Pancreas (tissue), 10 donors: ENCODE data around the gene GLI1. TPM values are rescaled to one million over a fixed set of nuclear protein-coding genes. Genes with fewer than 3 reads are reported as not detected.

Experiments
- ATAC-seq, 4 donors: fragments of 200-7000 bp; cut with Tn5 transposase; one replicate each; pipeline versions ENCODE4 v1.8.0 to v1.9.1; 2020; ENCODE audit warnings: mild to moderate bottlenecking in 4 of 4, moderate library complexity in 4 of 4
- DNase-seq, 6 donors: peaks; one replicate each; pipeline ENCODE4 v3.0.0-alpha.2; 2020
- FAIRE-seq: peaks from 2 replicates; lab custom pipeline; 2012; peaks lifted over from hg19 to GRCh38; lab: Jason Lieb, UNC
- H3K27ac ChIP-seq, 4 donors: fragments of 200-600 bp; sonication (generic); 1 replicate in 3 of 4; 2 replicates in 1 of 4; pipeline versions ENCODE4 v1.5.0 to v1.8.0; 2020
- H3K27me3 ChIP-seq, 4 donors: fragments of 200-600 bp; one replicate each; pipeline ENCODE4 v1.8.0; 2021
- H3K36me3 ChIP-seq, 3 donors: fragments of 200-600 bp; sonication (generic) in 1 of 3; one replicate each; pipeline versions ENCODE4 v1.5.0 to v1.8.0; 2020 to 2021
- H3K4me1 ChIP-seq, 3 donors: fragments of 200-600 bp; one replicate each; pipeline ENCODE4 v1.8.0; 2021
- H3K4me3 ChIP-seq, 4 donors: fragments of 200-600 bp; sonication (generic) in 2 of 4; one replicate each; pipeline versions ENCODE4 v1.5.0 to v1.8.0; 2020 to 2021
- H3K9me3 ChIP-seq, 4 donors: fragments of 200-600 bp; one replicate each; pipeline ENCODE4 v1.8.0; 2021
- WGBS, 2 donors: extraction: QIAGEN DNeasy Blood & Tissue Kit; methylation state at CpG; one replicate each; pipeline ENCODE4 v1.1.7; 2013; 5-methylcytosine and 5-hydroxymethylcytosine counted together
- intact Hi-C, 3 donors: fragments of 100-400 bp; cut with DNase I; formaldehyde crosslinking; loops; one replicate each; pipeline versions ENCODE4 v1.11.1 to v1.14.2; 2022
- polyA plus RNA-seq, 2 donors: library from polyadenylated mRNA; stranded (reverse); fragments of 200-250 nt; gene quantifications; one replicate each; pipeline ENCODE4 v1.2.3, GENCODE V29; 2013
- total RNA-seq, 6 donors: library from RNA; stranded (reverse); fragmentation: NEBNext Ultra II Directional in 4 of 6; extraction: Animal tissue kit (Norgen Biotek cat#: 25700) in 4 of 6; gene quantifications; one replicate each; pipeline versions ENCODE4 v1.2.1 to v1.2.4, GENCODE V29; 2021 to 2023
- TF ChIP-seq, protein P1 (sequence below), 4 donors: fragments of 200-600 bp; sonication (generic) in 3 of 4; IDR thresholded peaks; one replicate each; pipeline versions ENCODE4 v1.5.0 to v1.8.0; 2021; ENCODE audit warnings: antibody characterized with exemption in 4 of 4
- donor health status: healthy with polysubstance abuse.
- donor health status: DM: no; HTN: no; CAD: no; lungs with moderate emphysema.
- donor health status: DM: no; HTN: no; CAD: no.
- donor health status: control.
- donor health status: control.
- donor health status: Bipolar disorder and iron deficiency.
- donor health status: DM: yes; HTN: yes; CAD: no.
- donor health status: DM: no; HTN: no; CAD: no.
- donor health status: DM: no; HTN: no; CAD: no.
- donor health status: DM: yes; HTN: yes; CAD: no.

Gene GLI1
- total and polyA plus RNA-seq, 8 donors = 0.06 to 2.2 (median 0.46) TPM; not detected in 2

- peaks cover 0 to 4% (median 0%) of the 10 kb centered on the region in 4 donors for H3K27me3 ChIP-seq
- peaks cover 3 to 5% (median 3%) of the 10 kb centered on the region in 3 donors for H3K4me1 ChIP-seq
- H3K36me3 ChIP-seq = no peaks in the 10 kb centered on the region
- ATAC-seq (no peak), FAIRE-seq (no peak), DNase-seq (peak in 1 of 6 donors; percentile 55)
- intact Hi-C loops = no loop called here
- no peak overlapping the region for H3K4me3 ChIP-seq
- H3K27ac ChIP-seq = no peak overlapping the region
- TF ChIP-seq, protein P1, sequence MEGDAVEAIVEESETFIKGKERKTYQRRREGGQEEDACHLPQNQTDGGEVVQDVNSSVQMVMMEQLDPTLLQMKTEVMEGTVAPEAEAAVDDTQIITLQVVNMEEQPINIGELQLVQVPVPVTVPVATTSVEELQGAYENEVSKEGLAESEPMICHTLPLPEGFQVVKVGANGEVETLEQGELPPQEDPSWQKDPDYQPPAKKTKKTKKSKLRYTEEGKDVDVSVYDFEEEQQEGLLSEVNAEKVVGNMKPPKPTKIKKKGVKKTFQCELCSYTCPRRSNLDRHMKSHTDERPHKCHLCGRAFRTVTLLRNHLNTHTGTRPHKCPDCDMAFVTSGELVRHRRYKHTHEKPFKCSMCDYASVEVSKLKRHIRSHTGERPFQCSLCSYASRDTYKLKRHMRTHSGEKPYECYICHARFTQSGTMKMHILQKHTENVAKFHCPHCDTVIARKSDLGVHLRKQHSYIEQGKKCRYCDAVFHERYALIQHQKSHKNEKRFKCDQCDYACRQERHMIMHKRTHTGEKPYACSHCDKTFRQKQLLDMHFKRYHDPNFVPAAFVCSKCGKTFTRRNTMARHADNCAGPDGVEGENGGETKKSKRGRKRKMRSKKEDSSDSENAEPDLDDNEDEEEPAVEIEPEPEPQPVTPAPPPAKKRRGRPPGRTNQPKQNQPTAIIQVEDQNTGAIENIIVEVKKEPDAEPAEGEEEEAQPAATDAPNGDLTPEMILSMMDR (IDR thresholded peaks at IDR 0.05) = no peak
- no peaks in the 10 kb centered on the region for H3K9me3 ChIP-seq
- WGBS, 2 donors = 75 to 76% methylated on average over 8 of the region's 8 CpGs
Measured at GRCh38 chr12:57474430-57474829, 14.8 kb downstream of the GLI1 start.

DNA sequence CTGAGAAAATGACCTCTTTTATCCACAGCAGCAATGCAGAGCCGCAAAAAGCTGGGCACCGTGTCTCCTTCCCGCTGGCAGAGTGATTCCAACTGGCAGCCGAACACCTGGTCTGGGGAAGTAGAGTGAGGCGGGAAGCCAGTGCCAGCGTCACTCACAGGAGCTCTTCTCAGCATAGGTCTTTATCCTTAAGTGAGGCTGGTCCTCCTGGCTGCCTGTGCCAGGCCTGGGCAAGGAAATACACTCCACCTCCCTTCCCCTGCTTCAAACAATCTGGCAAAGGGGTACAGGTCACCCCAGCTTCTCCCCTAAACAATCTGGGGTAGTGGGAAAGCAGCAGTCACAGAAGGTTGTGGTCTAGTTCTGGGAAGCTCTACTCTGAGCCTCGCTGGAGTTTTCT is 15.3 kb downstream of the GLI1 start:
- H3K36me3 ChIP-seq = no peaks in the 10 kb centered on the region
- H3K9me3 ChIP-seq = no peaks in the 10 kb centered on the region
- FAIRE-seq (no peak), ATAC-seq (no peak), DNase-seq (peak in 1 of 6 donors; percentile 43)
- H3K4me3 ChIP-seq = peak overlapping the region in 1 of 4 donors; percentile 55
- no peak overlapping the region for H3K27ac ChIP-seq
- WGBS, 2 donors = 64 to 73% methylated on average over 7 of the region's 7 CpGs
- TF ChIP-seq, protein P1 (IDR thresholded peaks at IDR 0.05) = no peak
- peaks cover 0 to 4% (median 0%) of the 10 kb centered on the region in 4 donors for H3K27me3 ChIP-seq
- H3K4me1 ChIP-seq = peaks cover 3 to 5% (median 3%) of the 10 kb centered on the region in 3 donors
- intact Hi-C loops = no loop called here

DNA sequence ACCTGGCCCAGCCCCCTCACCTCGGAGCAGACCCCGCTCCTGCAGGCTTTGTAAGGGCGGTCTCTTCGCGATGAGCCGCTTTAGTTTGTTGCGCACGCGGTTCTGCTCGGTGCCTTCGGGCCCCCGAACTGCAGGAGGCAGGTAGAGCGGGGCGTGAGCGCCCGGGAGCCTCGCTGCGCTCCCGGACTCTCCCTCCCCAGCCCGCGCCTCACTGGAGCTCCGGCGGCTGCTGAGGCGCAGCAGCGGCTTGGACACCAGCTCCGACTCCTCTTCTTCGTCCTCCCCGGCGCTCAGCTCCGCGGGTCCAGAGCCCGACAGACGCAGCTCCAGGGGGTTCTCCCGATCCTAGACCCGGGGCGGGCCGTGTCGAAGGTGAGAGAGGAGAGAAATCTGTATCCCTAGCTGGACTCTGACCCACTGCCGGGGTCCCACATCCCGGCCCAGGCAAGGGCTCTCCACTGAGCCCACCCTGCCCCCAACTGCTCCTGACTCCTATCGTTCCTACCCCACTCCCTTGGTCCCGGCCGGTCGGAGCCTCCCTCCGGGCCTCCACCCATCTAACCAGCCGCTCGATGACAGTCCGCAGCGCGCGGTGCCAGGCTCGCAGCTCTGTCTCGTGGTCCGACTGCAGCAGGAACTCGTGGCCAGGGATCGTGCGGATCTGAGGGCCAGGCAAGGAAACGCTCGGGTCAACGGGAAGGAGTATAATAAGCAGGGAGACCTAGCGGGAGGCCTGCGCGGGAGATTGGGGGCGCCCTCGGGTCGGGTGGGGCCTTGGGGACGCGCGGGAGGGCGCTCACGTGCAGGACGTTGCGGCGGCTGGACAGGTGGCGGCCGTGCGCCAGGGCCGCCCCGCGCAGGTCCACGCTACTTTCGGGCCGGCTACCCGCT is 15.9 kb downstream of the GLI1 start:
- FAIRE-seq = no peak
- TF ChIP-seq, protein P1 (IDR thresholded peaks at IDR 0.05) = no peak

DNA sequence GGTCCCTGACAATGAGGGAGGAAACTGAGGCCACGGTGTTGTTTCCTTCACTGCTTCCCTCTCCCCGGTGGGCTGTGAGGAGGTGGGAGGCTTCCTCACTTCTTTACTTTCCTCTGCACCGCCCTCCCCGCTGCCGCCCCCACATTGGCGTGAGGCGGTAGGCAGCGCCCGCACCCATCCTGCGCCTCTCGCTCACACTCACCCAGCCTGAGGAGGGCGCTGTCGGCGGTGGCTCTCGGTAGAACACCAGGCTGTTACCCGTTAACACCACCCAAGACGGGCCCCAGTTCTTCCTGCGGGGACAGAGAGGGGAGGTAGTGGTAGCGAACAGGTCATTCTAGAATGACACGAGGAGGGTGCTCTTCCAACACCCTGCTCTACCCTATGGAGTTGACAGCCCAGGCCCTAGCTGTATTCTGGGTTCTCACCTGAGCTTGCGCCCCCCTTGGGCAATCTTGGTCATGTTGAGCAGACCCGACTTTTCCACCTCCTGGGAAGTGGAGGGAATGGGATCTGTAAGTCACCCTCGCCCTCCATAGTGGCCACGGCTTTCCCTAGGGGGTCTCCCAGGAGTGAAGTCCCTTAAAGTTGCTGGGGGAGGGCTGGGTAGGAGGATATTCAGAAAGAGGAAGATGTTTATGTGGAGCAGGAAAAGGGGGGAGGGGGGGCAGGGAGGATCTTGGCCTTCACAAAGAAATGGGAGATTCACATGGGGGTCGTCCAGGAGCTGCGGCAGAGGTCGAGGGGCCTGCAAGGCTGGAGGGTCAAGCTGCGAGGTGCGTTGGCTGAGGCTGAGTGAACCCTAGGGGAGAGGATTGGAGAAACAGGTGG is 16.8 kb downstream of the GLI1 start:
- Histone ChIP-seq H3K36me3 (no peaks in the 10 kb centered on the region), H3K27me3 (peaks cover 0 to 4% (median 0%) of the 10 kb centered on the region in 4 donors), H3K9me3 (no peaks in the 10 kb centered on the region), H3K4me1 (peaks cover 3 to 5% (median 3%) of the 10 kb centered on the region in 3 donors), H3K27ac (no peak overlapping the region), H3K4me3 (peak overlapping the region; percentile 12 to 55 (median 30))
- TF ChIP-seq, protein P1 (IDR thresholded peaks at IDR 0.05) = no peak
- FAIRE-seq = no peak
- WGBS, 2 donors = 27 to 28% methylated on average over 29 of the region's 29 CpGs
- peak; percentile 12 to 29 (median 24) for ATAC-seq
- DNase-seq = peak in 1 of 6 donors; percentile 61
- intact Hi-C loops = no loop called here

More for the DNA sequence above, 15.9 kb downstream of the GLI1 start:
- H3K27me3 ChIP-seq = peaks cover 0 to 4% (median 0%) of the 10 kb centered on the region in 4 donors
- no peak overlapping the region for H3K27ac ChIP-seq
- H3K36me3 ChIP-seq = no peaks in the 10 kb centered on the region
- no peaks in the 10 kb centered on the region for H3K9me3 ChIP-seq
- intact Hi-C loops = no loop called here
- H3K4me3 ChIP-seq = peak overlapping the region; percentile 12 to 55 (median 30)
- peaks cover 3 to 5% (median 3%) of the 10 kb centered on the region in 3 donors for H3K4me1 ChIP-seq
- 8% methylated on average over 46 to 84 of the region's 84 CpGs for WGBS, 2 donors
- ATAC-seq = peak; percentile 60 to 73 (median 66)
- peak in 3 of 6 donors; percentile 52 to 85 (median 79) for DNase-seq
